ENCODE data around the gene STK24.

- TF ChIP-seq, protein P1, sequence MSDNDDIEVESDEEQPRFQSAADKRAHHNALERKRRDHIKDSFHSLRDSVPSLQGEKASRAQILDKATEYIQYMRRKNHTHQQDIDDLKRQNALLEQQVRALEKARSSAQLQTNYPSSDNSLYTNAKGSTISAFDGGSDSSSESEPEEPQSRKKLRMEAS (IDR thresholded peaks at IDR 0.05), result no peak
- TF ChIP-seq TAF1 (IDR thresholded peaks at IDR 0.05; ENCODE audit: low read depth, low read length), result no peak
- no peak for TF ChIP-seq CTCF (IDR thresholded peaks at IDR 0.05; ENCODE audit: control extremely low read depth in 1 of 3, insufficient read depth in 1 of 3, low read depth in 1 of 3, low read length in 3 of 3)
- no peak for TF ChIP-seq TAF7 (optimal IDR thresholded peaks at IDR 0.05; ENCODE audit: borderline replicate concordance, low read depth, low read length)
- TF ChIP-seq RNF2 (IDR thresholded peaks at IDR 0.05; ENCODE audit: borderline replicate concordance, low read depth, low read length, missing control alignments, poor library complexity, severe bottlenecking), result no peak
- TF ChIP-seq JUN (IDR thresholded peaks at IDR 0.05; ENCODE audit: low read depth, low read length), result no peak
- TF ChIP-seq POLR2A (IDR thresholded peaks at IDR 0.05; ENCODE audit: control extremely low read depth in 1 of 2, low read depth in 2 of 2, low read length in 2 of 2), result no peak
- no peak for TF ChIP-seq YY1 (IDR thresholded peaks at IDR 0.05; ENCODE audit: low read depth, low read length)
- no peak for TF ChIP-seq USF2 (IDR thresholded peaks at IDR 0.05; ENCODE audit: low read length)
- TF ChIP-seq RBBP5 (IDR thresholded peaks at IDR 0.05; ENCODE audit: borderline replicate concordance, low read depth, low read length), result no peak
- no peak for TF ChIP-seq RXRA (IDR thresholded peaks at IDR 0.05; ENCODE audit: insufficient read depth, low read depth, low read length)
- no peak for TF ChIP-seq RAD21 (IDR thresholded peaks at IDR 0.05 in 1 of 2, conservative IDR thresholded peaks at IDR 0.05 in 1 of 2; ENCODE audit: low read depth in 2 of 2, low read length in 2 of 2)
- TF ChIP-seq EP300 (IDR thresholded peaks at IDR 0.05; ENCODE audit: borderline replicate concordance in 1 of 2, low read depth in 2 of 2, low read length in 2 of 2), result no peak
These were observed 8.5 kb upstream of the STK24 start for GRCh38 chr13:98585398-98585754.
